ENCODE results near the gene ADGRV1.
"Not testable (repeated sequence)": the region's sequence is repeated elsewhere in the genome, so short reads cannot be mapped to it uniquely, and the experiment has no call there.

Gene ADGRV1

GRCh38 chr5:90997082-90997481, 438.5 kb downstream of the ADGRV1 start:
- no peak for DNase-seq (ENCODE audit: extremely low read depth, low read depth)
- no peak overlapping the region for H3K4me3 ChIP-seq (replicated peaks; ENCODE audit: low read depth, low read length)
- TF ChIP-seq, protein P1, sequence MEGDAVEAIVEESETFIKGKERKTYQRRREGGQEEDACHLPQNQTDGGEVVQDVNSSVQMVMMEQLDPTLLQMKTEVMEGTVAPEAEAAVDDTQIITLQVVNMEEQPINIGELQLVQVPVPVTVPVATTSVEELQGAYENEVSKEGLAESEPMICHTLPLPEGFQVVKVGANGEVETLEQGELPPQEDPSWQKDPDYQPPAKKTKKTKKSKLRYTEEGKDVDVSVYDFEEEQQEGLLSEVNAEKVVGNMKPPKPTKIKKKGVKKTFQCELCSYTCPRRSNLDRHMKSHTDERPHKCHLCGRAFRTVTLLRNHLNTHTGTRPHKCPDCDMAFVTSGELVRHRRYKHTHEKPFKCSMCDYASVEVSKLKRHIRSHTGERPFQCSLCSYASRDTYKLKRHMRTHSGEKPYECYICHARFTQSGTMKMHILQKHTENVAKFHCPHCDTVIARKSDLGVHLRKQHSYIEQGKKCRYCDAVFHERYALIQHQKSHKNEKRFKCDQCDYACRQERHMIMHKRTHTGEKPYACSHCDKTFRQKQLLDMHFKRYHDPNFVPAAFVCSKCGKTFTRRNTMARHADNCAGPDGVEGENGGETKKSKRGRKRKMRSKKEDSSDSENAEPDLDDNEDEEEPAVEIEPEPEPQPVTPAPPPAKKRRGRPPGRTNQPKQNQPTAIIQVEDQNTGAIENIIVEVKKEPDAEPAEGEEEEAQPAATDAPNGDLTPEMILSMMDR (IDR thresholded peaks at IDR 0.05; ENCODE audit: low read depth, low read length, missing control alignments), result no peak

DNA sequence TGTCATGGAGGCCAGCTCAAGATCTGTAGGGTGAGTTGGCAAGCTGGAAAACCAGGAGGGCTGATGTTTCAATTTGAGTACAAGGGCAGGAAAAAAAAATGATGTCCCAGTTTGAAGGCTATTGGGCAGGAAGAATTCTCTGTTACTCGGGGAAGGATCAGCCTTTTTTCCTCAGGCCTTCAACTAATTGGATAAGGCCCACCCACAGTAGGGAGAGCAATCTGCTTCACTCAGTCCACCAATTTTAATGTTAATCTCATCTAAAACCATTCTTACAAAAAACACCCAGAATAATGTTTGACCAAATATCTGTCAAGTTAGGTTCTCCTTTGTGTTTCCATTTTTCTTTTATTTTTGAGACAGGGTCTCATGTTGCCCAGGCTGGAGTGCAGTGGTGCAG, 442.1 kb downstream of the ADGRV1 start:
- H3K4me3 ChIP-seq (replicated peaks; ENCODE audit: low read depth, low read length), result no peak overlapping the region
- TF ChIP-seq, protein P1 (IDR thresholded peaks at IDR 0.05; ENCODE audit: low read depth, low read length, missing control alignments), result no peak
- no peak for DNase-seq (ENCODE audit: extremely low read depth, low read depth)

DNA sequence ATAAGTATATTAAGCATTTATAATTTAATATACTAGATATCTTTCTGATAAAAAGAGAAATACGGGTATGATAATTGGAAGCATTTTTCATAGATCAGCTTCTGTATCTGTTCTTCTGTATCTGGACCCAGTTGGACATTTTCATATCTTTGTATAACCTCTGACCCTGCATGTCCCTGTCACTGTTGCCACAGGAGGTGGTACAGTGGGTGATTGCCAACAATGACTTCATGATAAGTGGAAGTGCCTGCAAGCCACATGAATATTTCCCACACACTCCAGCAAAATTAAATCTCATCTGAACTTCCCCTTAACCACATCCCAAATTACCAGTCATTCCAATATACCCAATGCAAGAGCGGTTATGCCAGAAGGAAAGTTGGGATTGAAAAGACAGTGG, 448.1 kb downstream of the ADGRV1 start:
- no peak overlapping the region for H3K4me3 ChIP-seq (replicated peaks; ENCODE audit: low read depth, low read length)
- no peak for DNase-seq (ENCODE audit: extremely low read depth, low read depth)
- TF ChIP-seq, protein P1 (IDR thresholded peaks at IDR 0.05; ENCODE audit: low read depth, low read length, missing control alignments), result no peak

GRCh38 chr5:91007251-91007650, 448.7 kb downstream of the ADGRV1 start:
- no peak overlapping the region for H3K4me3 ChIP-seq (replicated peaks; ENCODE audit: low read depth, low read length)
- DNase-seq (ENCODE audit: extremely low read depth, low read depth), result no peak
- TF ChIP-seq, protein P1 (IDR thresholded peaks at IDR 0.05; ENCODE audit: low read depth, low read length, missing control alignments), result no peak

DNA sequence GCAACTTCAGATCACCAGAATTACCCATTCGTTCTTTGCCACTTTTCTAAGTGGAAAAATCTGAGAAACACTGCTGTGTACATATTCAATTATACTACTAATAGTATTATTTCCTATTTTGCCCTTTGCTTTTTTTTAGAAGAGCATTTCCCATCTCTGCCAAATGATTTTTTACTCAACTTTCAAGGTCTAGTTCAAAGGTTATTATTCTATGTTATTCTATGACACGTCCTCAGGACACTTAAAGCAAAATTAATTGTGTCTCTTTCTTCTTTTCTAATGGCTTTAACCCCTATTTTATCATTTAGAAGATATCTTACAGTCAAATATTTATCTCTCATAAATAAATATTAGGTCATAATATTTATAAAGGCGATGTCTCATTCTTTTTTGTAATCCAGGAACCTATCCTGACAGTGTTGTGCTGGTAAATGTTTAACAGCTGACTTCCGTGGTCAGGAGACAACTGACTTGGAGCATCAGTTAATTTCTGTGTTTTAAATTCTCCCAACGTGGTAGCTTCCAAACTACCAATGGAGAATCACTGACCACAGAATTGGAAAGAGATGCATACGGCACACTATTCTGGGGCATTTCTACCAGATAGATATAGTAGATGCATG, 449.3 kb downstream of the ADGRV1 start:
- no peak overlapping the region for H3K4me3 ChIP-seq (replicated peaks; ENCODE audit: low read depth, low read length)
- TF ChIP-seq, protein P1 (IDR thresholded peaks at IDR 0.05; ENCODE audit: low read depth, low read length, missing control alignments), result no peak
- DNase-seq (ENCODE audit: extremely low read depth, low read depth), result no peak

- H3K4me3 ChIP-seq (replicated peaks; ENCODE audit: low read depth, low read length), result no peak overlapping the region
- TF ChIP-seq, protein P1 (IDR thresholded peaks at IDR 0.05; ENCODE audit: low read depth, low read length, missing control alignments), result no peak
- DNase-seq (ENCODE audit: extremely low read depth, low read depth), result no peak
Observed at GRCh38 chr5:91010090-91010489, 451.5 kb downstream of the ADGRV1 start.

DNA sequence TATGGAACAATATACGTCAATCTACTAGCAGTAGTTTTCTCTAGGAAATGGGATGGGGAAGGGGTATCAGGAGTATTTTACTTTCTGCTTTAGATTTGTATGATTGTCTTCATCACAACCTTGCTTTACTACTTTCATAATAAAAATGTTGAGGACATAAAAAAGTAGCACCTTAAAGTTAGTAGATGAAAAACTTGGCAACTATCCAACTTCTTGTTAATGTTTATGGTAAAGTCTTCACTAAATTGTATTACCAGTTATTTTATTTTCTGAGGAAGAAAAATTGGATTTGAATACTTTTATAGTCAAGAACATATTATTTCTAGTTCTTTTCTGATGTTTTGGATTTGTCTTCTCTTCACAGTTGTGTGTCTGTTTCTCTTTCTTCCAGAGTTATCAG, 452.4 kb downstream of the ADGRV1 start:
- DNase-seq (ENCODE audit: extremely low read depth, low read depth), result no peak
- no peak overlapping the region for H3K4me3 ChIP-seq (replicated peaks; ENCODE audit: low read depth, low read length)
- TF ChIP-seq, protein P1 (IDR thresholded peaks at IDR 0.05; ENCODE audit: low read depth, low read length, missing control alignments), result no peak

DNA sequence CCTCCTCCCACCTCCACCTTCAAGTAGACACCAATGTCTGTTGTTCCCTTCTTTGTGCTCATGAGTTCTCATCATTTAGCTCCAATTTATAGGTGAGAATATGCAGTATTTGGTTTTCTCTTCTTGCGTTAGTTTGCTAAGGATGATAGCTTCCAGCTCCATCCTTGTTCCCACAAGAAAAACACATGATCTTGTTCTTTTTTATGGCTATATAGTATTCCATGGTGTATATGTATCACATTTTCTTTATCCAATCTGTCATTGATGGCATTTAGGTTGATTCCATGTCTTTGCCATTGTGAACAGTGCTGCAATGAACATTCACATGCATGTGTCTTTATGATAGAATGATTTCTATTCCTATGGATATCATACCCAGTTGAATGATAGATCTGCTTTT, 454.3 kb downstream of the ADGRV1 start:
- H3K4me3 ChIP-seq (replicated peaks; ENCODE audit: low read depth, low read length), result not testable (repeated sequence)

More for the DNA sequence above, 454.3 kb downstream of the ADGRV1 start:
- not testable (repeated sequence) for DNase-seq (ENCODE audit: extremely low read depth, low read depth)
